Ascending aorta (tissue), 2 donors: ENCODE measurements around the gene UCP1. TPM values are rescaled to one million over a fixed set of nuclear protein-coding genes. Genes with fewer than 3 reads are reported as not detected.

Source experiments
- DNase-seq, 2 donors: peaks; one replicate each; pipeline ENCODE4 v3.0.0-alpha.2; 2019; ENCODE audit warnings: low spot score in 2 of 2
- H3K27ac ChIP-seq, 2 donors: fragments of 200-600 bp; sonication (generic); one replicate each; pipeline ENCODE4 v1.5.1; 2016 to 2017; ENCODE audit warnings: mild to moderate bottlenecking in 1 of 2
- H3K27me3 ChIP-seq: fragments of 200-600 bp; sonication (generic); one replicate; pipeline ENCODE4 v1.5.1; 2017
- H3K36me3 ChIP-seq, 2 donors: fragments of 200-600 bp; sonication (generic); one replicate each; pipeline ENCODE4 v1.5.1; 2016
- H3K4me1 ChIP-seq, 2 donors: fragments of 200-600 bp; sonication (generic); one replicate each; pipeline ENCODE4 v1.5.1; 2016 to 2017; ENCODE audit warnings: mild to moderate bottlenecking in 1 of 2
- H3K4me3 ChIP-seq, 2 donors: fragments of 200-600 bp; sonication (generic); one replicate each; pipeline ENCODE4 v1.5.1; 2016 to 2017; ENCODE audit warnings: mild to moderate bottlenecking in 1 of 2
- H3K9me3 ChIP-seq, 2 donors: fragments of 200-600 bp; sonication (generic); one replicate each; pipeline ENCODE4 v1.5.1; 2016
- CTCF ChIP-seq, 3 experiments: fragments of 200-600 bp in 2 of 3; fragments of 450-650 bp in 1 of 3; sonication (generic) in 2 of 3; IDR thresholded peaks; one replicate each; pipeline ENCODE4 v1.5.1; 2016 to 2019; ENCODE audit warnings: antibody characterized with exemption in 3 of 3, mild to moderate bottlenecking in 1 of 3, moderate library complexity in 1 of 3
- intact Hi-C: fragments of 100-400 bp; cut with DNase I; formaldehyde crosslinking; loops from one replicate; pipeline ENCODE4 v1.15.1; 2023
- total RNA-seq: library from RNA; depleted of rRNA; stranded (reverse); fragments of >200 nt; gene quantifications from one replicate; pipeline ENCODE4 v1.1.0, GENCODE V29; 2016

Gene UCP1
- total RNA-seq: not detected

- Histone ChIP-seq H3K9me3 (no peaks in the 10 kb centered on the region), H3K4me3 (peak within 1 kb of the TSS; percentile 67 to 68), H3K4me1 (peaks cover 0 to 6% of the 10 kb centered on the region in 2 donors), H3K27me3 (peaks cover 9% of the 10 kb centered on the region), H3K36me3 (no peaks in the 10 kb centered on the region), H3K27ac (no peak within 1 kb of the TSS)
- DNase-seq: no peak
- intact Hi-C loops: no loop called here
- no peak for TF ChIP-seq CTCF (IDR thresholded peaks at IDR 0.05)
Observed at GRCh38 chr4:140568507-140569306, at the start of gene UCP1. Gene UCP1 (minus strand): TSS chr4:140568961. CDS start chr4:140568729, 232 bp downstream.

GRCh38 chr4:140617499-140618248 lies 48.9 kb upstream of the UCP1 start:
- H3K27me3 ChIP-seq: no peaks in the 10 kb centered on the region
- no peak for TF ChIP-seq CTCF (IDR thresholded peaks at IDR 0.05)
- peaks cover 8% of the 10 kb centered on the region in 2 donors for H3K36me3 ChIP-seq
- H3K9me3 ChIP-seq: no peaks in the 10 kb centered on the region
- no peak overlapping the region for H3K27ac ChIP-seq
- no peak overlapping the region for H3K4me3 ChIP-seq
- intact Hi-C loops: no loop called here
- no peaks in the 10 kb centered on the region for H3K4me1 ChIP-seq
- DNase-seq: no peak

- Histone ChIP-seq H3K27ac (no peak overlapping the region), H3K36me3 (no peaks in the 10 kb centered on the region), H3K4me3 (no peak overlapping the region), H3K4me1 (no peaks in the 10 kb centered on the region), H3K9me3 (no peaks in the 10 kb centered on the region), H3K27me3 (no peaks in the 10 kb centered on the region)
- no peak for DNase-seq
- TF ChIP-seq CTCF (IDR thresholded peaks at IDR 0.05): no peak
- intact Hi-C loops: no loop called here
Observed at GRCh38 chr4:140615451-140615850, 46.7 kb upstream of the UCP1 start.

- intact Hi-C loops: no loop called here
Observed at GRCh38 chr4:140612357-140612756, 43.6 kb upstream of the UCP1 start.

GRCh38 chr4:140611854-140612253 lies 43.1 kb upstream of the UCP1 start:
- no peak overlapping the region for H3K4me3 ChIP-seq
- no peak overlapping the region for H3K27ac ChIP-seq
- intact Hi-C loops: no loop called here
- no peak for TF ChIP-seq CTCF (IDR thresholded peaks at IDR 0.05)
- H3K27me3 ChIP-seq: no peaks in the 10 kb centered on the region
- no peaks in the 10 kb centered on the region for H3K4me1 ChIP-seq
- DNase-seq: no peak
- no peaks in the 10 kb centered on the region for H3K36me3 ChIP-seq
- no peaks in the 10 kb centered on the region for H3K9me3 ChIP-seq

More at GRCh38 chr4:140612357-140612756, 43.6 kb upstream of the UCP1 start:
- TF ChIP-seq CTCF (IDR thresholded peaks at IDR 0.05): no peak
- no peaks in the 10 kb centered on the region for H3K27me3 ChIP-seq
- no peak for DNase-seq
- H3K27ac ChIP-seq: no peak overlapping the region
- H3K9me3 ChIP-seq: no peaks in the 10 kb centered on the region
- no peaks in the 10 kb centered on the region for H3K4me1 ChIP-seq
- no peaks in the 10 kb centered on the region for H3K36me3 ChIP-seq
- H3K4me3 ChIP-seq: no peak overlapping the region
